ENCODE measurements around the gene NAA16.
"Not testable (repeated sequence)": the region's sequence is repeated elsewhere in the genome, so short reads cannot be mapped to it uniquely, and the experiment has no call there.

NAA16 gene

DNA sequence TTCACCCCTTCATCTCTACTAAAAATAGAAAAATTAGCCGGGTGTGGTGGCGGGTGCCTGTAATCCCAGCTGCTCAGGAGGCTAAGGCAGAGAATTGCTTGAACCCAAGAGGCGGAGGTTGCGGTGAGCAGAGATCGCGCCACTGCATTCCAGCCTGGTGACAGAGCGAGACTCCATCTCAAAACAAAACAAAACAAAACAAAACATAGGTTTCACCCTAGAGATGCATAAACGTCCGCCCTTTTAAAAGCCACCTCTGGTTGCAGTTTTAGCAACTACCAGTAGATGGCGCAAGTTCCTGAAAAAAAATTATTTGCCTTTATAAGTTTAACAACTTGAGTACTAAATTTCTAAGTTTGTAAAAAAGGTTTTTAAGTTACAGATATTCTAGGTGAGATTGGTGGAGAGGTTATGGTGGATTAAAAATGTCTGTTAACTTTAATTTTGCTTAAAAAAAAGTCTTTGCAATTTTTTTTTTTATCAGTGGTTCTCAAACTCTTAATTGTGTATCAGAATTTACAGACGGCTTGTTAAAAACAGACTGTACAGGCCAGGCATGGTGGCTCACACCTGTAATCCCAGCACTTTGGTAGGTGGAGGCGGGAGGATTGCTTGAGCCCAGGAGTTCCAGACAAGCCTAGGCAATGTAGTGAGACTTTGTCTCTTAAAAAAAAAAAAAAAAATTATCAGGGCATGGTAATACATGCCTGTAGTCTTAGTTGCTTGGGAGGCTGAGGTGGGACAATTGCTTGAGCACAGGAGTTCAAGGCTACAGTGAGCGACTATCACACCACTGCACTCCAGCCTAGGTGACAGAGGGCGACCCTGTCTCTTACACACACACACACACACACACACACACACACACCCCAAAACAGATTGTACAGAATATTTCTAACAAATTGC lies 42.1 kb downstream of the NAA16 start:
- no peak for TF ChIP-seq MYC (IDR thresholded peaks at IDR 0.05; ENCODE audit: low read depth, low read length)
- TF ChIP-seq, protein P1, sequence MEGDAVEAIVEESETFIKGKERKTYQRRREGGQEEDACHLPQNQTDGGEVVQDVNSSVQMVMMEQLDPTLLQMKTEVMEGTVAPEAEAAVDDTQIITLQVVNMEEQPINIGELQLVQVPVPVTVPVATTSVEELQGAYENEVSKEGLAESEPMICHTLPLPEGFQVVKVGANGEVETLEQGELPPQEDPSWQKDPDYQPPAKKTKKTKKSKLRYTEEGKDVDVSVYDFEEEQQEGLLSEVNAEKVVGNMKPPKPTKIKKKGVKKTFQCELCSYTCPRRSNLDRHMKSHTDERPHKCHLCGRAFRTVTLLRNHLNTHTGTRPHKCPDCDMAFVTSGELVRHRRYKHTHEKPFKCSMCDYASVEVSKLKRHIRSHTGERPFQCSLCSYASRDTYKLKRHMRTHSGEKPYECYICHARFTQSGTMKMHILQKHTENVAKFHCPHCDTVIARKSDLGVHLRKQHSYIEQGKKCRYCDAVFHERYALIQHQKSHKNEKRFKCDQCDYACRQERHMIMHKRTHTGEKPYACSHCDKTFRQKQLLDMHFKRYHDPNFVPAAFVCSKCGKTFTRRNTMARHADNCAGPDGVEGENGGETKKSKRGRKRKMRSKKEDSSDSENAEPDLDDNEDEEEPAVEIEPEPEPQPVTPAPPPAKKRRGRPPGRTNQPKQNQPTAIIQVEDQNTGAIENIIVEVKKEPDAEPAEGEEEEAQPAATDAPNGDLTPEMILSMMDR (IDR thresholded peaks at IDR 0.05; ENCODE audit: low read depth, low read length), result peak; percentile 78
- peak; percentile 61 for DNase-seq (ENCODE audit: low read depth)
- H3K4me3 ChIP-seq (ENCODE audit: low read depth, low read length), result no peak overlapping the region

DNA sequence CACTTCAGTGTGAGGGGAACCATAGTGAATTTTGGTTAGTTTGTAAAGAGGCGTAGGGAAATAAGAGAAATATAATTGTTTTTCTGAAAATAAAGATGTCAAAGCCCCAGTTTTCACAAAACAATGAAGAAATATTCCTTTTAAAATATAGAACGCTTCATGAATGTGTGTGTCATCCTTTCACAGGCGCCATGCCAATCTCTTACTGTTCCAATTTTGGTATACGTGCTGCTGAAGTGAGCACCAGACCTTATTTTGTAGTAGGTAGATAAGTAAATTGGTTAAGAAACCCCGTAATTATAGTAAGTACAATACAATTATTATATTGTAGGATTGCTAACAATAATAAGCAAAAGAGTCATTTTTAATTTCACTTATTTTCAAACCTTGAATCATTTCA lies 43.3 kb downstream of the NAA16 start:
- no peak for DNase-seq (ENCODE audit: low read depth)
- TF ChIP-seq, protein P1 (IDR thresholded peaks at IDR 0.05; ENCODE audit: low read depth, low read length), result no peak
- TF ChIP-seq MYC (IDR thresholded peaks at IDR 0.05; ENCODE audit: low read depth, low read length), result no peak
- TF ChIP-seq, protein P2, sequence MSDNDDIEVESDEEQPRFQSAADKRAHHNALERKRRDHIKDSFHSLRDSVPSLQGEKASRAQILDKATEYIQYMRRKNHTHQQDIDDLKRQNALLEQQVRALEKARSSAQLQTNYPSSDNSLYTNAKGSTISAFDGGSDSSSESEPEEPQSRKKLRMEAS (IDR thresholded peaks at IDR 0.05; ENCODE audit: low read depth, low read length), result no peak
- TF ChIP-seq POLR2A (IDR thresholded peaks at IDR 0.05; ENCODE audit: extremely low read depth, insufficient read length), result no peak
- no peak overlapping the region for H3K4me3 ChIP-seq (ENCODE audit: low read depth, low read length)

DNA sequence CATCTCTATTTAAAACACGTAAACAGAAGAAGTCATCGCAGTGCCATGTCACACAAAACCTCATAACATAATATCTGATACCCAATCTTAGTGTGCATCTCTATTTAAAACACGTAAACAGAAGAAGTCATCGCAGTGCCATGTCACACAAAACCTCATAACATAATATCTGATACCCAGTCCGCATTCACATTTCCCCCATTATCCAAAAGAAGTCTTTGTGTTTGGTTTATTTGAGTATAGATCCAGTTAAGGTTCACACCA lies 45.2 kb downstream of the NAA16 start:
- not testable (repeated sequence) for H3K4me3 ChIP-seq (ENCODE audit: low read depth, low read length); DNase-seq (ENCODE audit: low read depth)

DNA sequence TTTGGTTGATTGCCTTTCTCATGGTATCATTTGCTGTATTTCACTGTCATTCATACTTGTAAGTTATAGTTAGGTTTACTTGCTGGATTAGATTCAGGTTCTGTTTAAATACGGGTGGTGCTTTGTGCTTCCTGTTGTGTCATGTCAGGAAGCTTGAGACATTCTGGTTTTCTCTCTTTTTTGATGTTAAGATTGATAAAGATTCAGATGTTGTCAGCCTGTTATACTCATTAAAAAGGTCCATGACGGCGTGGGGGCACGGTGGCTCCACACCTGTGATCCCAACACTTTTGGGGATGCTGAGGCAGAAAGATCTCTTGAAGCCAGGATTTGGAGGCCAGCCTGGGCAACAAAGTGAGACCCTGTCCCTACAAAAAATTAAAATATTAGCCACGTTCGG lies 45.7 kb downstream of the NAA16 start:
- H3K4me3 ChIP-seq (ENCODE audit: low read depth, low read length), result no peak overlapping the region
- TF ChIP-seq, protein P1 (IDR thresholded peaks at IDR 0.05; ENCODE audit: low read depth, low read length), result no peak
- TF ChIP-seq, protein P2 (IDR thresholded peaks at IDR 0.05; ENCODE audit: low read depth, low read length), result no peak
- TF ChIP-seq MYC (IDR thresholded peaks at IDR 0.05; ENCODE audit: low read depth, low read length) (no peak), POLR2A (IDR thresholded peaks at IDR 0.05; ENCODE audit: extremely low read depth, insufficient read length) (no peak)
- DNase-seq (ENCODE audit: low read depth), result peak; percentile 36

DNA sequence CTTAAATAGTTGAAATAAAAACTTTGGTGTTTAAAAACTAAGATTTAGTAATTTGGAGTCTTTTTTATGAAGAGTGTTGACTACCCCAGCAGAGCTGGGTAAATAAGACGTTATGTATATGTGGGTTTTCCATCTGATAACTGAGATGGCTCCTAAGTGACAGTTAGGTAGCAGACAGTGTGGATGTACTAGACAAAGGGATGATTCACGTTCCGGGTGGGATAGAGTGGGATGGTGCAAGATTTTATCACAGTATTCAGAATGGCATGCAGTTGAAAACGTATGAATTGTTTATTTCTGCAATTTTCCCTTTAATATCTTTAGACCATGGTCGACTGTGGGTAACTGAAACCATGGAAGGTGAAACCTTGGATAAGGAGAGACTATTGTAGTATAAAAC lies 50.4 kb downstream of the NAA16 start:
- TF ChIP-seq, protein P1 (IDR thresholded peaks at IDR 0.05; ENCODE audit: low read depth, low read length), result no peak
- TF ChIP-seq, protein P2 (IDR thresholded peaks at IDR 0.05; ENCODE audit: low read depth, low read length), result no peak
- TF ChIP-seq MYC (IDR thresholded peaks at IDR 0.05; ENCODE audit: low read depth, low read length), result no peak
- TF ChIP-seq POLR2A (IDR thresholded peaks at IDR 0.05; ENCODE audit: extremely low read depth, insufficient read length), result no peak
- DNase-seq (ENCODE audit: low read depth), result no peak
- no peak overlapping the region for H3K4me3 ChIP-seq (ENCODE audit: low read depth, low read length)

DNA sequence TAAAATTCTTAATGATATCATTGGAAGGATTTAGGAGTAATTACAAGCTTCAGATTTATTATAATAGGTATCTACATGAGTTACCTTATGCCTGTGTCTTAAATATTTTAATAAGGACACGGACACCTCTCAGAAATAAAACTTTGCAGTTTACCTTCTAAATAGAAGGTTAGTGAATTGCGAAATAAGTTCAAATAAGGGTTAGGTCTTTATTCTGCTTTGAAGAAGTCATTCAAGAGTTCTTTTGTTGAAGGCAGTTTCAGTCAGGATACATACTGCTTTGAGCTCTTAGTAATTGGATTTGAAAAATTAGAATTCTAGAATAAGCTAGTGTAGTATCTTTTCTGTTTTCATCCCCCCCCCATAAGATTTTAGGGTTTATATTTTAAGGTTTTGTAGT lies 53.0 kb downstream of the NAA16 start:
- TF ChIP-seq MYC (IDR thresholded peaks at IDR 0.05; ENCODE audit: low read depth, low read length) (no peak), POLR2A (IDR thresholded peaks at IDR 0.05; ENCODE audit: extremely low read depth, insufficient read length) (no peak)
- TF ChIP-seq, protein P1 (IDR thresholded peaks at IDR 0.05; ENCODE audit: low read depth, low read length), result no peak
- TF ChIP-seq, protein P2 (IDR thresholded peaks at IDR 0.05; ENCODE audit: low read depth, low read length), result no peak
- no peak for DNase-seq (ENCODE audit: low read depth)
- H3K4me3 ChIP-seq (ENCODE audit: low read depth, low read length), result no peak overlapping the region

Data from NB4 (cell line).